Activated T-cell treated with anti-CD3 and anti-CD28 coated beads, Interleukin-2, amount 50 U/mL, for 72 hours (primary cell): ENCODE measurements around the gene PRDX1. TPM values are rescaled to one million over a fixed set of nuclear protein-coding genes. Genes with fewer than 3 reads are reported as not detected.

ENCODE experiments used
- ATAC-seq, 2 donors: fragments of 150-1000 bp; cut with Tn5 transposase; replicated peaks in 1 of 2; 2 replicates each; pipeline ENCODE4 v1.10.0; 2021; ENCODE audit warnings: moderate library complexity in 2 of 2, mild to moderate bottlenecking in 1 of 2
- DNase-seq, 2 donors: peaks; one replicate each; pipeline ENCODE4 v3.0.0; 2021 to 2022; ENCODE audit warnings: mixed read lengths in 1 of 2
- H3K27ac Mint-ChIP-seq: one replicate; pipeline ENCODE4 v1.8.0; 2022; ENCODE audit warnings: mild to moderate bottlenecking, moderate library complexity, mixed read lengths
- H3K27me3 Mint-ChIP-seq: one replicate; pipeline ENCODE4 v1.8.0; 2022; ENCODE audit warnings: low read depth, mixed read lengths
- H3K36me3 Mint-ChIP-seq, 2 donors: one replicate each; pipeline ENCODE4 v1.8.0; 2022; ENCODE audit warnings: mixed read lengths in 2 of 2, mild to moderate bottlenecking in 1 of 2; ENCODE audit not compliant: insufficient read depth in 2 of 2
- H3K4me1 Mint-ChIP-seq: one replicate; pipeline ENCODE4 v1.8.0; 2022; ENCODE audit warnings: low read depth, mixed read lengths
- H3K4me3 Mint-ChIP-seq, 2 donors: one replicate each; pipeline ENCODE4 v1.8.0; 2022; ENCODE audit warnings: mild to moderate bottlenecking in 2 of 2, mixed read lengths in 2 of 2, moderate library complexity in 2 of 2
- H3K9me3 Mint-ChIP-seq, 2 donors: one replicate each; pipeline ENCODE4 v1.8.0; 2022; ENCODE audit warnings: mixed read lengths in 2 of 2
- total RNA-seq, 2 donors: library from RNA; stranded (reverse); gene quantifications; one replicate each; pipeline ENCODE4 v1.2.3, GENCODE V29; 2022

The PRDX1 gene
- total RNA-seq, 2 donors from 2014 or later = 128 to 146 TPM

GRCh38 chr1:45550401-45551351 is 29.0 kb upstream of the PRDX1 start, which contains the start of gene AKR1A1:
TSS of gene AKR1A1 (plus strand) at chr1:45550826. CDS start at chr1:45561795, 10,969 bp downstream.
- H3K36me3 Mint-ChIP-seq = peaks cover 4 to 8% of the 10 kb centered on the region in 2 donors
- ATAC-seq (peak; percentile 96), DNase-seq (peak; percentile 90 to 93)
- H3K9me3 Mint-ChIP-seq = no peaks in the 10 kb centered on the region
- peaks cover 25% of the 10 kb centered on the region for H3K4me1 Mint-ChIP-seq
- peak within 1 kb of the TSS; percentile 90 for H3K27ac Mint-ChIP-seq
- H3K4me3 Mint-ChIP-seq = peak within 1 kb of the TSS; percentile 96 to 97
- H3K27me3 Mint-ChIP-seq = no peaks in the 10 kb centered on the region

GRCh38 chr1:45545553-45546310 is 24.0 kb upstream of the PRDX1 start:
- Mint-ChIP-seq H3K27ac (peak overlapping the region; percentile 4), H3K36me3 (no peaks in the 10 kb centered on the region), H3K4me3 (peak overlapping the region; percentile 27 to 69), H3K27me3 (no peaks in the 10 kb centered on the region), H3K4me1 (peaks cover 40% of the 10 kb centered on the region), H3K9me3 (no peaks in the 10 kb centered on the region)
- ATAC-seq (no peak), DNase-seq (no peak)

GRCh38 chr1:45545019-45545493 is 23.4 kb upstream of the PRDX1 start:
- H3K27ac Mint-ChIP-seq = no peak overlapping the region
- DNase-seq (peak; percentile 30 to 52), ATAC-seq (peak; percentile 71 to 75)
- H3K27me3 Mint-ChIP-seq = no peaks in the 10 kb centered on the region
- peaks cover 35% of the 10 kb centered on the region for H3K4me1 Mint-ChIP-seq
- no peaks in the 10 kb centered on the region for H3K36me3 Mint-ChIP-seq
- H3K4me3 Mint-ChIP-seq = peak overlapping the region; percentile 27 to 69
- no peaks in the 10 kb centered on the region for H3K9me3 Mint-ChIP-seq

DNA sequence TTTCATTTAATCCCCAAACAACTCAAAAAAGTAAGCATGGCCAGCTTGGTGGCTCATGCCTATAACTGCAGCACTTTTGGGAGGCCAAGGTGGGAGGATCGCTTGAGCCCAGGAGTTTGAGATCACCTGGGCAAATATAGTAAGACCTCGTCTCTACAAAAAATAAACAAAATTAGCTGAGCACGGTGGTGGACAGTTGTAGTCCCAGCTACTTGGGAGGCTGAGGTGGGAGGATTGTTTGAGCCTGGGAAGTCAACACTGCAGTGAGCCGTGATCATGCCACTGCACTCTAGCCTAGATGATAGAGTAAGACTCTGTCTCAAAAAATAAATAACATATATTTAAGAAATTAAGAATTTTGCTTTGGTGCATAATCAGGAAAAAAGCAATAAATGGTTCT is 22.8 kb upstream of the PRDX1 start:
- Mint-ChIP-seq H3K27me3 (no peaks in the 10 kb centered on the region), H3K4me3 (peak overlapping the region; percentile 69 to 79)

GRCh38 chr1:45543581-45544417 is 22.1 kb upstream of the PRDX1 start:
- Mint-ChIP-seq H3K27me3 (no peaks in the 10 kb centered on the region), H3K27ac (no peak overlapping the region), H3K36me3 (no peaks in the 10 kb centered on the region), H3K9me3 (no peaks in the 10 kb centered on the region), H3K4me1 (peaks cover 34% of the 10 kb centered on the region), H3K4me3 (peak overlapping the region; percentile 64 to 79)
- ATAC-seq (peak; percentile 81 to 88), DNase-seq (peak; percentile 64 to 76)

More for the DNA sequence above, 22.8 kb upstream of the PRDX1 start:
- ATAC-seq (no peak), DNase-seq (no peak)
- Mint-ChIP-seq H3K4me1 (peaks cover 34% of the 10 kb centered on the region), H3K36me3 (no peaks in the 10 kb centered on the region), H3K27ac (no peak overlapping the region), H3K9me3 (no peaks in the 10 kb centered on the region)

DNA sequence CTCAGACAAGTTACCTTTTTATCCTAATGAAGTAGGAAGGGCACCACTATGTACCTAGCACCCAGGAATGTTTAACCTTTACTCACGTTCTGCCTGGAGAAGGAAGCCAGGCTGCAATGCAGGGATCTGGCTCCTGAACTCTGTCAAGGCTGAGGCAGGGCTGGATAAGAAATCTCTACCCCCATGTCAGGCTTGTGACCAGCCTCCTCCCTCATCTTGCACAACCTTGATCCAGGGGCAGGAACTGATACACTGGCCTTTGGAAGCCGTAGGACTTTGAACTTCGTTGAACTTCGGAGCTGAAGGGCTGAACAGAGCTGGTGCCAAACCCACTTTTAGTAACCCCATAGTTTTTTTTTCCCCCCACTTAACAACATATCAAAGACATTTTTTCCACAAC is 20.9 kb upstream of the PRDX1 start:
- ATAC-seq (no peak), DNase-seq (no peak)
- Mint-ChIP-seq H3K4me1 (peaks cover 34% of the 10 kb centered on the region), H3K9me3 (no peaks in the 10 kb centered on the region), H3K4me3 (no peak overlapping the region), H3K27me3 (peaks cover 1% of the 10 kb centered on the region), H3K27ac (no peak overlapping the region), H3K36me3 (no peaks in the 10 kb centered on the region)

DNA sequence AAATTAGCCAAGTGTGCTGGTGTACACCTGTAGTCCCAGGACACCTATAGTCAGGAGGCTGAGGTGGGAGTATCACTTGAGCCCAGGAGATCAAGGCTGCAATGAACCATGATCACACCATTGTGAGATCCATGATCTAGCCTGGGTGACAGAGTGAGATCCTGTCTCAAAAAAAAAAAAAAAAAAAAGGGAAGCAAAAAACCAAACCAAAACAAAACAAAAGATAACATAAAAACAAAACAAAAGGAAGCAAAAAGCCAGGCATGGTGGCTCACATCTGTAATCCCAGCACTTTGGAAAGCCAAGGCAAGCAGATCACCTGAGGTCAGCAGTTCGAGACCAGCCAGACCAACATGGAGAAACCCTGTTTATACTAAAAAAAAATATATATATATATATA is 19.5 kb upstream of the PRDX1 start:
- Mint-ChIP-seq H3K4me1 (peaks cover 47% of the 10 kb centered on the region), H3K27me3 (peaks cover 10% of the 10 kb centered on the region), H3K9me3 (no peaks in the 10 kb centered on the region), H3K4me3 (no peak overlapping the region), H3K27ac (peak overlapping the region; percentile 42), H3K36me3 (no peaks in the 10 kb centered on the region)
- no peak for ATAC-seq
- DNase-seq = no peak

GRCh38 chr1:45536886-45537285 is 15.2 kb upstream of the PRDX1 start:
- H3K27me3 Mint-ChIP-seq = peaks cover 16% of the 10 kb centered on the region
- H3K4me3 Mint-ChIP-seq = peak overlapping the region in 1 of 2 donors; percentile 42
- H3K9me3 Mint-ChIP-seq = no peaks in the 10 kb centered on the region
- peaks cover 22% of the 10 kb centered on the region for H3K4me1 Mint-ChIP-seq
- DNase-seq (no peak), ATAC-seq (peak in 1 of 2 donors; percentile 8)
- H3K36me3 Mint-ChIP-seq = no peaks in the 10 kb centered on the region
- H3K27ac Mint-ChIP-seq = no peak overlapping the region

DNA sequence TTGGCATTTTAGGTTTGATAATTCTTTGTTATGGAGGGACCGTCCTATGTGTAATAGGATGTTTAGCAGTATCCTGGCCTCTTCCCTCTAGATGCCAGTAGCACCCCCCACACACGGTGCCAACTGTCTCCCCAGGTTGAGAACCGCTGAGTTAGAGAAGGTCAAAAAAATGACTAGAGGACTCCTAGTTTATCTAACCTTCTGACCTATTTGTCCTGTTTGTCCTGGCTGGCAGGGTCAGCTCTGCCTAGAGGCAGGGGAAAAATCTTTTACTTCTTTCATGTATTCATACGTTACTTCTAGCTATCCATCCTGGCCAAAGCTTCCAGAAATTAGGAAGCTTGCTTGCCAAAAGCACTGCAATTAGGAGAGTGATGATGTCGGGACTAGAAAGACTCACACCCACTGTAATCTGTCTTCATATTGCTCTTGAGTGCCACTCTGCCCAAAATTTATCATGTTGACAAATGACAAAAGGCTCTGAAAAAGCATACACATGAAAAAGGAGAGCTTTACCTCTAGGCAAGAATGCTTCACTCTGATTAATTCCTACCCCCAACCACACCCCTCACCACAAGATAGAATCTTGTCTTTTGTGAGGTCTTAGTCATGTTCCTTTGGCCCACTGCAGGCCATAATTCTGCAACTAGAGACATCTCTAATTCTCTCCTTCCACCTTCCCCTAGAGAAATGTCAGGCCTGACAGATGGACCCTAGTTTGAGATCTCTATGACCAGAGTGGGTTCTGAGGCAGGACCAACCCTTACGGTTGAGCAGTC is 14.5 kb upstream of the PRDX1 start:
- H3K36me3 Mint-ChIP-seq = no peaks in the 10 kb centered on the region
- H3K9me3 Mint-ChIP-seq = no peaks in the 10 kb centered on the region
- H3K27ac Mint-ChIP-seq = no peak overlapping the region
- H3K4me3 Mint-ChIP-seq = peak overlapping the region; percentile 34 to 58
- peaks cover 22% of the 10 kb centered on the region for H3K4me1 Mint-ChIP-seq
- ATAC-seq (peak; percentile 97 to 99), DNase-seq (peak; percentile 23 to 28)
- H3K27me3 Mint-ChIP-seq = peaks cover 16% of the 10 kb centered on the region

GRCh38 chr1:45531873-45532272 is 10.2 kb upstream of the PRDX1 start:
- Mint-ChIP-seq H3K27me3 (peaks cover 8% of the 10 kb centered on the region), H3K36me3 (no peaks in the 10 kb centered on the region), H3K9me3 (no peaks in the 10 kb centered on the region), H3K27ac (no peak overlapping the region), H3K4me3 (no peak overlapping the region), H3K4me1 (peaks cover 16% of the 10 kb centered on the region)
- DNase-seq = no peak
- no peak for ATAC-seq

DNA sequence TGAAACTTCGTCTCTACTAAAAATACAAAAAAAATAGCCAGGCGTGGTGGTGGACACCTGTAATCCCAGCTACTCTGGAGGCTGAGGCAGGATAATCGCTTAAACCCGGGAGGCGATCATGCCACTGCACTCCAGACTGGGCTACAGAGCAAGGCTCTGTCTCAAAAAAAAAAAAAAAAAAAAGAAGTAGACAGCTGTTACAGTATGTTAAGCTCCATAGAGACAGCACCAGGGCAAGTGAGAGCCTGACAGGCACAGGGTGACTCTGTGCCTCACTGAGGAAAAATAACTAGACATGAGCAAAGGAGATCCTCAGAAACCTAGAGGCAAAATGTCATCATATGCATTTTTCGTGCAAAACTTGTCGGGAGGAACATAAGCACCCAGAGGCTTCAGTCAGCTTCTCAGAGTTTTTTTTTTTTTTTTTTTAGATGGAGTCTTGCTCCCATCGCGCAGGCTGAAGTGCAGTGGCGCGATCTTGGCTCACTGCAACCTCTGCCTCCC is 9.0 kb upstream of the PRDX1 start:
- Mint-ChIP-seq H3K4me3 (no peak overlapping the region), H3K27me3 (peaks cover 10% of the 10 kb centered on the region), H3K27ac (no peak overlapping the region), H3K4me1 (peaks cover 4% of the 10 kb centered on the region), H3K9me3 (no peaks in the 10 kb centered on the region), H3K36me3 (no peaks in the 10 kb centered on the region)
- no peak for ATAC-seq
- DNase-seq = no peak
